SK-N-SH treated with all-trans-retinoic acid at 6 μM for 48 hours (cell line): Measurements from ENCODE around the gene DCTN5.
A peak's percentile ranks its signal among the peaks of the same experiment; 100 is the strongest.

Source experiments
- ATAC-seq: fragments of 200-7000 bp; cut with Tn5 transposase; 3 replicates; pipeline ENCODE4 v1.9.1; 2020; ENCODE audit warnings: mild to moderate bottlenecking, moderate library complexity
- ARNTL ChIP-seq: fragments of 450-650 bp; formaldehyde crosslinking; IDR thresholded peaks from 2 replicates; pipeline ENCODE4 v1.5.0; 2020; ENCODE audit warnings: low read depth, mild to moderate bottlenecking, moderate library complexity, borderline replicate concordance
- BACH2 ChIP-seq: fragments of 250-450 bp; sonication (Bioruptor Pico); IDR thresholded peaks from 2 replicates; pipeline ENCODE4 v1.9.0; 2021; ENCODE audit warnings: mild to moderate bottlenecking, borderline replicate concordance
- CREB5 ChIP-seq: fragments of 250-450 bp; sonication (Bioruptor Pico); IDR thresholded peaks from 2 replicates; pipeline ENCODE4 v1.5.1; 2020; ENCODE audit warnings: low read depth, mild to moderate bottlenecking, moderate library complexity
- CSDC2 ChIP-seq: fragments of 250-450 bp; sonication (Bioruptor Pico); IDR thresholded peaks from 2 replicates; pipeline ENCODE4 v1.5.0; 2020; ENCODE audit warnings: mild to moderate bottlenecking, moderate library complexity
- CSRNP3 ChIP-seq: fragments of 250-450 bp; sonication (Bioruptor Pico); IDR thresholded peaks from 2 replicates; pipeline ENCODE4 v1.5.1; 2021; ENCODE audit warnings: mild to moderate bottlenecking, moderate library complexity
- ISL1 ChIP-seq: fragments of 250-450 bp; sonication (Bioruptor Pico); IDR thresholded peaks from 2 replicates; pipeline ENCODE4 v2.1.2; 2022; ENCODE audit warnings: mild to moderate bottlenecking, moderate library complexity
- OSR1 ChIP-seq: fragments of 250-450 bp; sonication (Bioruptor Pico); IDR thresholded peaks from 2 replicates; pipeline ENCODE4 v1.8.0; 2022; ENCODE audit warnings: moderate library complexity, mild to moderate bottlenecking, inconsistent platforms
- PATZ1 ChIP-seq: fragments of 250-450 bp; sonication (Bioruptor Pico); IDR thresholded peaks from 2 replicates; pipeline ENCODE4 v1.8.0; 2020; ENCODE audit warnings: mild to moderate bottlenecking, moderate library complexity, borderline replicate concordance
- POU6F1 ChIP-seq: fragments of 250-450 bp; sonication (Bioruptor Pico); IDR thresholded peaks from 2 replicates; pipeline ENCODE4 v1.8.0; 2021; ENCODE audit warnings: low read depth, mild to moderate bottlenecking, moderate library complexity, borderline replicate concordance
- PPARA ChIP-seq: fragments of 250-450 bp; sonication (Bioruptor Pico); IDR thresholded peaks from 2 replicates; pipeline ENCODE4 v1.5.0; 2020; ENCODE audit warnings: mild to moderate bottlenecking, borderline replicate concordance
- SNAI2 ChIP-seq: fragments of 250-450 bp; sonication (Bioruptor Pico); IDR thresholded peaks from 2 replicates; pipeline ENCODE4 v1.5.0; 2020; ENCODE audit warnings: mild to moderate bottlenecking, moderate library complexity
- TCF4 ChIP-seq: fragments of 250-450 bp; sonication (Bioruptor Pico); IDR thresholded peaks from 2 replicates; pipeline ENCODE4 v1.8.0; 2021; ENCODE audit warnings: mild to moderate bottlenecking, moderate library complexity, borderline replicate concordance
- TOX ChIP-seq: fragments of 250-450 bp; sonication (Bioruptor Pico); IDR thresholded peaks from 2 replicates; pipeline ENCODE4 v1.8.0; 2021; ENCODE audit warnings: mild to moderate bottlenecking, moderate library complexity, borderline replicate concordance
- TSHZ2 ChIP-seq: fragments of 250-450 bp; sonication (Bioruptor Pico); IDR thresholded peaks from 2 replicates; pipeline ENCODE4 v1.5.0; 2020; ENCODE audit warnings: mild to moderate bottlenecking, moderate library complexity
- ZC3H10 ChIP-seq: fragments of 250-450 bp; sonication (Bioruptor Pico); IDR thresholded peaks from 2 replicates; pipeline ENCODE4 v1.5.1; 2021; ENCODE audit warnings: mild to moderate bottlenecking, moderate library complexity
- ZFP3 ChIP-seq: fragments of 250-450 bp; sonication (Bioruptor Pico); IDR thresholded peaks from 2 replicates; pipeline ENCODE4 v1.5.0; 2020; ENCODE audit warnings: mild to moderate bottlenecking, moderate library complexity
- ZFP30 ChIP-seq: fragments of 450-650 bp; formaldehyde crosslinking; IDR thresholded peaks from 2 replicates; pipeline ENCODE4 v1.5.0; 2022; ENCODE audit warnings: mild to moderate bottlenecking, moderate library complexity
- ZNF565 ChIP-seq: fragments of 450-650 bp; formaldehyde crosslinking; conservative IDR thresholded peaks from 2 replicates; pipeline ENCODE4 v1.5.0; 2020; ENCODE audit warnings: low read depth, mild to moderate bottlenecking, moderate library complexity
- ZNF70 ChIP-seq: fragments of 450-650 bp; formaldehyde crosslinking; IDR thresholded peaks from 2 replicates; pipeline ENCODE4 v1.5.0; 2020; ENCODE audit warnings: mild to moderate bottlenecking, moderate library complexity
- ZNF8 ChIP-seq: fragments of 450-650 bp; formaldehyde crosslinking; IDR thresholded peaks from 2 replicates; pipeline ENCODE4 v1.5.0; 2020; ENCODE audit warnings: mild to moderate bottlenecking, moderate library complexity

The DCTN5 gene

GRCh38 chr16:23676924-23677480, 35.7 kb downstream of the DCTN5 start:
- ATAC-seq, result no peak
- TF ChIP-seq BACH2 (CRISPR knock-in tag) (no peak), ARNTL (CRISPR knock-in tag) (no peak), SNAI2 (CRISPR knock-in tag) (no peak), POU6F1 (no peak), ZNF8 (CRISPR knock-in tag) (no peak), PPARA (CRISPR knock-in tag) (no peak), CREB5 (CRISPR knock-in tag) (no peak), CSRNP3 (no peak), TOX (CRISPR knock-in tag) (no peak), ZNF70 (CRISPR knock-in tag) (no peak), PATZ1 (CRISPR knock-in tag) (no peak), ZFP30 (CRISPR knock-in tag) (no peak), ZC3H10 (CRISPR knock-in tag) (no peak), TCF4 (no peak), CSDC2 (CRISPR knock-in tag) (no peak), OSR1 (CRISPR knock-in tag) (no peak), ZFP3 (CRISPR knock-in tag) (no peak), ZNF565 (CRISPR knock-in tag) (no peak), TSHZ2 (CRISPR knock-in tag) (no peak), ISL1 (no peak)
- TF ChIP-seq, all 23 proteins: peak for 0

- no peak for TF ChIP-seq CREB5 (CRISPR knock-in tag)
- ATAC-seq, result peak; percentile 97
Measured at GRCh38 chr16:23678430-23679273, 37.4 kb downstream of the DCTN5 start, which contains the start of gene PLK1. PLK1 (plus strand) TSS chr16:23678889; CDS start chr16:23678933, 44 bp downstream.
